ENCODE data around the gene S1PR4.
"Not testable (repeated sequence)": the region's sequence is repeated elsewhere in the genome, so short reads cannot be mapped to it uniquely, and the experiment has no call there.

Gene S1PR4

GRCh38 chr19:3179739-3180293 is 1.2 kb downstream of the S1PR4 start:
- no peak for DNase-seq

GRCh38 chr19:3183721-3184641 is 5.4 kb downstream of the S1PR4 start:
- DNase-seq: no peak

GRCh38 chr19:3184847-3185460 is 6.4 kb downstream of the S1PR4 start:
- DNase-seq: peak; percentile 66

DNA sequence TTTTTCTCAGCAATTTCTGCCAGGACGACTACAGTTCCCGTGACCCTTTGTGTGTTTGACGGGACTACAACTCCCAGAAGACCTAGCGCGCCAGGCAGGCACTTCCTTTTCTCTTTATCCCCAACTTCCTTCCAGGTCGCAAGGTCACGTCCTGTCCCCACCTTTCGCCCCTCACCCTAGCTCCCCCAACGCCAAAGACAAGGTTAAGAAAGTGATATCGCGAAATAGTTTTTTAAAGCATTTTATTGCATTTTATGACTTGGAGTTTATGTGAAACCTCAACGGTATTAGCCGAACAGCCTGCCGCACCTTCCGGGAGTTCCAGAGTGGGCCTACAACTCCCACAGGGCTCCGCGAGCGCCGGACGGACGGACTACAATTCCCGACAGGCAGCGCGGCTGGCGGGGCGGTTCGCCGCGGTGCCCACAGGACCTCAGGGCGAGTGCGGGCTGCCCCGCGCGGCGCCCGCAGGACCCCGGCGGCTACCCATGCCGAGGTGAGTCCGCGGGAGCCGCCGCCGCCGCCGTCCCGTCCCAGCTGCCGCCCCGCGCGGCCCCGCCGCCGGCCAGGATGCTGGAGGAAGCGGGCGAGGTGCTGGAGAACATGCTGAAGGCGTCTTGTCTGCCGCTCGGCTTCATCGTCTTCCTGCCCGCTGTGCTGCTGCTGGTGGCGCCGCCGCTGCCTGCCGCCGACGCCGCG is 7.0 kb downstream of the S1PR4 start, which contains the start of gene NCLN:
Gene NCLN (plus strand): TSS at position 470 of the 699 bp plus-strand sequence. CDS start 101 bp downstream, at position 571.
- DNase-seq: peak; percentile 92

DNA sequence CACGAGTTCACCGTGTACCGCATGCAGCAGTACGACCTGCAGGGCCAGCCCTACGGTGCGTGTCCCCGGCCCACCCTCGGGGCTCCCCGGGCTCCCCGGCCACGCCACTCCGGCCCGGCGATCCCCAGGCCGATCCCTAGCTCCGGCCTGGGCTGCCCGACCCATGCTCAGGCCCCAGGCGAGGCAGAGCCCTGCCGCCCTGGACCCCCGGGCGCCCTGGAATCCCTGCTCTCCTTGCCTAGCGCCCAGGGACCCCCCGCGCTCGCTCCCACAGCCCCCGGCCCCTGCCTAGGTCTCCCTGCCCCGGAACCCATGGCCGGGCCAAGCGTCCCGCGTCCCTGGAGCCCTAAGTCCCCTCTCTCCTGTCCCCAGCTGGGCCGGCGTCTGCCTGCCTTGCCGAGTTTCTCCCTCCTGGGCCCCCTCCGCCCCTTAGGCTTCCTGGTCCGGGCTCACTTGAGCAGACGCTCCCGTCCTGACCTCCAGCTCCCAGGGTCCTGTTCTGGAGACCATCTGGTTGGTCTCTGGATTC is 7.7 kb downstream of the S1PR4 start:
- DNase-seq: no peak

GRCh38 chr19:3186891-3187661 is 8.5 kb downstream of the S1PR4 start:
- no peak for DNase-seq

DNA sequence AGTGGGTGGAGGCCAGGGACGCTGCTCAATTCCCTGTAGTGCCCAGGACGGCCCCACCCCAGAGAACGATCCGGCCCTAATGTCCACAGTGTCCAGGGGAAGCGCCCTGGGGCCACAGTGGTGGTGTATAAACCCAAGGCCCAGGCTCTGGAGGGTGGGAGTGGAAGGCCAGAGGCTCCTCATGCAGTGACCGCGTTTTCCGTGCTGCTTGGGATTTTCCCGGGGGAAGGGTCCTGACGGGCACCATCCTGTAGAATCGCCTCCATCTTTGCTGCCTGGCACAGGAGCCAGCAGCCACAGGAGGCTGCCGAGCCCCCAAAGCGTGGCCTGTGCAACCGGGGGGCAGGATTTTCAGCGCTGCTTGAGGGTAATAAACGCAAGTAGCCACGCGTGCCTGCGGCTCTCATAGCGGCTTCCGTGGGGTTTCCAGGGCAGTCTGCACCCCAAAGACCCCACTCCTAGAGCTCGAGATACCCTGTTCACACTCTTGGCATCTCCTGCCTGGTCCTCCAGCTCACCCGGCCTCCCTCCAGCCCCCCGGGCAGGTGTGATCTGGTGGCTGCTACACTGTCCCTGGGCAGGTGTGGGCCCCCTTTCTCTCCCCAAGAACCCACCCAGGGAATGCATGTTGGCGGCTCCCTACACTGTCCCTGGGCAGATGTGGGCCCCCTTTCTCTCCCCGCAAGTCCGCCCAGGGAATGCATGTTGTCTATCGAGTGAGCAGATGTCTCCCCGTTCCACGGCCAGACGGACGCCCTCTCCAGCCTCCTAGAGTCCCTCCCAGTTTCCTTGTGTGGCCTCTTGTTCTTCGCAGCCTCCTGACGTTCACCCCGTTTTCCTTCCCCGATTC is 9.3 kb downstream of the S1PR4 start:
- DNase-seq: no peak

DNA sequence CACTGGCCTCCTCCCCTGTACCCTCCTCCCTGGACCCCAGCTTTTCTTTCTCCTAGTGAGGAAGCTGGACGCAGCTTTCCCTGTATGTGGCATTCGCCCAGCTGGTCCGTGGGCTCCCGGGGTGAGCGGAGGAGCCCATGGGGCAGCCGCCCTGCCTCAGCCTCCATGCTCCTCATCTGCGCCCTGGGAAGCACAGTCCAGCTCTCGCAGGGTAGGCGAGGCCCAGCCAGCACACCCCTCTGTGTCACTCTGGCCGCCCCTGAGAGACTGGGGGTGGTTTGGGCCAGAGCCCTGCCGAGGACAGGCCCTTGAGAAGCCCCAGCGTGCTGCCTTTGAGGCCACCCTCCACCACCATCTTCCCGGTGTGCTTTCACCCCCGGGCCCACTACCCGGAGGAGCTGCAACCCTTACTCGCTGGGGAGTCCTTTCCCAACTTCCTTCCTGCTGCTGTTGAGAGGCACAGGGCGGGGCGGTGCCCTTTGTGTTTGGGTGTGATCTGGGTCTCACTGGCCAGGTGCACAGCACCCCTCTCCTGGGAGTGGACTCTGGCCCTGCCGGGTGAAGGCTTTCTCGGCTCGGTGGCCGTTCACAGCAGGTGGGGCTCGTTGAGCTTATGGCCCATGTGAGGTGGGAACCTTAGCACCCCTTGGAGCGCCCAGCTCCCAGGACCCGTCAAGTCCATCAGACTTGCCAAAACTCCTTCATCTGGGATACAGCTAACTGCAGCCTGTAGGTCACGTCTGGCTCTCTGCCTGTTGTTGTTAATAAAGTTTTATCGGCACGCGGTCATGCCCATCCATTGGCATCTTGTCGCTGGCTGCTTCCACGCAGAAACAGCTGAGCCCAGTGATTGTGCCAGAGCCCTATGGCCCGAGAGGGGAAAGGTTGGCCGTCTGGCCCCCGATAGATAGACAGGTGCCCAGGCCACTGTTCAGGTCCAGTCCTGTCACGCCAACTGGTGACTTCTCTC is 10.3 kb downstream of the S1PR4 start:
- DNase-seq: no peak

GRCh38 chr19:3189702-3190469 is 11.3 kb downstream of the S1PR4 start:
- no peak for DNase-seq

DNA sequence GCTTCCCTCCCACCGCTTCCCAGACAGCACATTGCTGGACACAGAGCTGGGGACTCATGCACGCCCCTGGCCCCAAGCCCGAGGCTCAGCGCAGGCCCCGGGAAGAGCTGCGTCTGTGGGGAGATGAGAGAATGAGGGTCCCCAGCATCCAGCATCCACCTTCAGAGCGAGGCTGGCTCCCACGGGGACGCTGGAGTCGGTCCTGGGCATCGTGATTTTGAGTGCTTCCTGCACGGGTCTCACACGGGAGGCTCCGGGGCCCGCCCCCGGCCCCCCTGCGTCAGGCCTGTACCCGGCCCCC is 11.9 kb downstream of the S1PR4 start:
- DNase-seq: no peak

- no peak for DNase-seq
These were observed 12.6 kb downstream of the S1PR4 start for GRCh38 chr19:3190921-3191805.

DNA sequence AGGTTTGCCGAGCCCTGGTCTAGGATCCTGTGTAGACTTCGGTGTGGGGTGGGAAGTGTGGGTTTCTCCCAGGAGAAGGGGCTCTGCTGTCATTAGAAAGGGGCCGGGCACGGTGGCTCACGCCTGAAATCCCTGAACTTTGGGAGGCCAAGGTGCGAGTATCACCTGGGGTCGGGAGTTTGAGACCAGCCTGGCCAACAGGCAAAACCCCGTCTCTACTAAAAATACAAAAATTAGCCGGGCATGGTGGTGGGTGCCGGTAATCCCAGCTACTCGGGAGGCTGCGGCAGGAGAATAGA is 13.2 kb downstream of the S1PR4 start:
- not testable (repeated sequence) for DNase-seq

- no peak for DNase-seq
These were observed 13.7 kb downstream of the S1PR4 start for GRCh38 chr19:3192228-3192635.

- no peak for DNase-seq
These were observed 14.1 kb downstream of the S1PR4 start for GRCh38 chr19:3192684-3193083.

DNA sequence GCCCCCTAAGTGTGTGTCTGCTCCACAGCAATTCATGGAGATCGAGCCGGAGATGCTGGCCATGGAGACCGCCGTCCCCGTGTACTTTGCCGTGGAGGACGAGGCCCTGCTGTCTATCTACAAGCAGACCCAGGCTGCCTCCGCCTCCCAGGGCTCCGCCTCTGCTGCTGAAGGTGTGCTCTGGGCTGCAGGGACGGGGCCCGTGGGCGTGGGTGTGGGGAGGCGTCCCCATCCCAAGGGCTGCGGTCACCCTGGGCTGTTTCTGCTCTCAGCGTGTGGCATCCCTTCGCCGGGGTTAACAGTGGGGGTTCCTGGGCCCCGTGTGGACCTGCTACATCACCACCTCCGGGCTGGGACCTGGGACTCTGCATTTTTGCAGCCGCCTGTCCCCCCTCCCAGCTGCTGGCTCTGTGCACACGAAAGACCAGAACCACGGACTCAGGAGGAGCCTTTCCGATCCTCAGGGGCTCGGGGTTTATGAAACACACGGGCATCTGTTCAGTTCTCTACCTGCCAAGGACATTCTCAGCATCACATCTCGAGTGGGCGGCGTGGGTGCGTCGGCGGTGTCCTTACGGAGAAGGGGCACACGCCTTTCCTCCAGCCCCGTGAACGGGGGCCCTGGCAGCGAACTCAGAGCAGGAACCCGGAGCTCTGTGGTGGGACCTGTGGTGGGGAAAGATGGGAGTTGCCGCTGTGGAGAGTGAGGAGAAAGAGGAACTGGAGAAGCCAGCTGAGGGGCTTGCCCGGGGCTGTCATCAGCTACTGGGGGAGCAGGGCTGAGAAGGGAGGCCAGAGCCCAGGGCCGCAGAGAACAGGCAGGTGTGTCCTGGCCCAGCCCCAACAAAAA is 14.9 kb downstream of the S1PR4 start:
- DNase-seq: no peak

DNA sequence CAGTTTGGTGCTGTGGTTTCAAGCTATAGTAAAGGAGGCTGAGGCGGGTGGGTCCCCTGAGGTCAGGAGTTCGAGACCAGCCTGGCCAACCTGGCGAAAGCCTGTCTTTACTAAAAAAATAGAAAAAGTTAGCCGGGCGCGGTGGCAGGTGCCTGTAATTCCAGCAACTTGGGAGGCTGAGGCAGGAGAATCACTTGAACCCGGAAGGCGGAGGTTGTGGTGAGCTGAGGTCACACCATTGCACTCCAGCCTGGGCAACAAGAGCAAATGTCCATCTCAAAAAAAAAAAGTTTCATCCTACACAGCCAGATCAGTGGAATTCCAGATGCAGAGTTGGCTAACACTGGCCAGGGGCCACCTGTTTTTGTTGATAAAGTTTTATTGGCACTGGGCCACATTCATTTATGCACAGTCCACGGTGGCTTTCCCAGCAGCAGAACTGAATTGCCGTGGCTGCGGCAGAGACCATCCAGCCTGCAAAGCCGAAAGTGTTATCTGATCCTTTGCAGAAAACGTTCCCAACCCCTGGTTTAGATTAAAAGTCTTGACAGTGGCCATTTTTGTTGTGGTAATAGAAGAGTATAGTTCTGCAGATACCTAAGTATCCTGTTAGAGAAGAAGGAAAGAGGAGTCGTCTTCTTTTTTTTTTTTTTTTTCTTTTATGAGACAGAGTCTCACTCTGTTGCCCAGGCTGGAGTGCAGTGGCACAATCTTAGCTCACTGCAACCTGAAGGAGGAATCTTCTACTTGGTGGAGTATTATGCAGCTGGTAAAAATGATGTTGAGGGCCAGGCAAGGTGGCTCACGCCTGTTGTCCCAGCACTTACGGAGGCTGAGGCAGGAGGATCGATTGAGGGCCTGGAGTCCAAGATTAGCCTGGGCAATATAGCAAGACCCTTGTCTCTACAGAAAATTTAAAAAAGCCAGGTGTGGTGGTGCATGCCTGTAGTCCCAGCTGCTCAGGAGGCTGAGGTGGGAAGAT is 15.8 kb downstream of the S1PR4 start:
- DNase-seq: no peak
